Mucosa of descending colon (tissue), 3 donors: ENCODE results near the gene ZNF33A. TPM values are rescaled to one million over a fixed set of nuclear protein-coding genes. Genes with fewer than 3 reads are reported as not detected.
A peak's percentile ranks its signal among the peaks of the same experiment; 100 is the strongest.
"Not testable (repeated sequence)": the region's sequence is repeated elsewhere in the genome, so short reads cannot be mapped to it uniquely, and the experiment has no call there.

Experiments
- ATAC-seq: fragments of 200-7000 bp; cut with Tn5 transposase; one replicate; pipeline ENCODE4 v1.9.1; 2020; ENCODE audit warnings: mild to moderate bottlenecking, moderate library complexity
- DNase-seq, 3 donors: peaks; one replicate each; pipeline ENCODE4 v3.0.0-alpha.2; 2020
- H3K36me3 ChIP-seq: fragments of 200-600 bp; one replicate; pipeline ENCODE4 v1.8.0; 2021; ENCODE audit warnings: low read depth, mild to moderate bottlenecking
- H3K4me1 ChIP-seq: fragments of 200-600 bp; one replicate; pipeline ENCODE4 v1.8.0; 2021; ENCODE audit warnings: low read depth, mild to moderate bottlenecking
- H3K4me3 ChIP-seq: fragments of 200-600 bp; one replicate; pipeline ENCODE4 v1.8.0; 2021; ENCODE audit warnings: mild to moderate bottlenecking
- H3K9me3 ChIP-seq: fragments of 200-600 bp; one replicate; pipeline ENCODE4 v1.8.0; 2021; ENCODE audit warnings: mild to moderate bottlenecking
- intact Hi-C, 2 donors: fragments of 100-400 bp; cut with DNase I in 1 of 2; cut with micrococcal nuclease in 1 of 2; formaldehyde crosslinking; loops; one replicate each; pipeline versions ENCODE4 v1.11.0 to v1.11.1; 2022; cut with DNase I, micrococcal nuclease
- total RNA-seq, 3 donors: library from RNA; stranded (reverse); fragmentation: NEBNext Ultra II Directional in 2 of 3; extraction: Animal tissue kit (Norgen Biotek cat#: 25700) in 2 of 3; gene quantifications; one replicate each; pipeline versions ENCODE4 v1.2.1 to v1.2.4, GENCODE V29; 2021 to 2023
- TF ChIP-seq, protein P1 (sequence below): fragments of 200-600 bp; IDR thresholded peaks from one replicate; pipeline ENCODE4 v1.8.0; 2022; ENCODE audit warnings: antibody characterized with exemption, mild to moderate bottlenecking
- donor health status: DM: no; HTN: no; CAD: no; lungs with moderate emphysema.
- donor health status: DM: no; HTN: no; CAD: no.
- donor health status: DM: no; HTN: yes; CAD: no.

ZNF33A gene
- total RNA-seq, 3 donors from 2014 or later, result 29.2 to 43.3 (median 36.5) TPM

DNA sequence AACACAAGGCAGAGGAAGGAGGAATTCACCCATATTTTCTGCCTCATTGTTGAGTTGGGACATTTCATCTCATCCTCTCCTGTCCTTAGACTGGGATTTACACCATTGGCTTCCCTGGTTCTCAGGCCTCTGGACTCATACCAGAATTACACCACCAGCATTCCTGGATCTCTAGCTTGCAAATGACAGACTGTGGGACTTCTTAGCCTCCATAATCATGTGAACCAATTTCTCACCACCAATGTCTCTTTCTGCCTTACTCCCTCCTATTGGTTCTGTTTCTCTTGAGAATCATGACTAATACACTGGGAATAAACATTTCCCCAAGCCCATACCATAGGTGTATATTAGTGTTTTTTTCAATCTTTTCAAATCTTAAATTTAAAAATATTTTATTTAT is 2.9 kb upstream of the ZNF33A start:
- intact Hi-C loops, result no loop called here
- DNase-seq (no peak), ATAC-seq (no peak)
- TF ChIP-seq, protein P1, sequence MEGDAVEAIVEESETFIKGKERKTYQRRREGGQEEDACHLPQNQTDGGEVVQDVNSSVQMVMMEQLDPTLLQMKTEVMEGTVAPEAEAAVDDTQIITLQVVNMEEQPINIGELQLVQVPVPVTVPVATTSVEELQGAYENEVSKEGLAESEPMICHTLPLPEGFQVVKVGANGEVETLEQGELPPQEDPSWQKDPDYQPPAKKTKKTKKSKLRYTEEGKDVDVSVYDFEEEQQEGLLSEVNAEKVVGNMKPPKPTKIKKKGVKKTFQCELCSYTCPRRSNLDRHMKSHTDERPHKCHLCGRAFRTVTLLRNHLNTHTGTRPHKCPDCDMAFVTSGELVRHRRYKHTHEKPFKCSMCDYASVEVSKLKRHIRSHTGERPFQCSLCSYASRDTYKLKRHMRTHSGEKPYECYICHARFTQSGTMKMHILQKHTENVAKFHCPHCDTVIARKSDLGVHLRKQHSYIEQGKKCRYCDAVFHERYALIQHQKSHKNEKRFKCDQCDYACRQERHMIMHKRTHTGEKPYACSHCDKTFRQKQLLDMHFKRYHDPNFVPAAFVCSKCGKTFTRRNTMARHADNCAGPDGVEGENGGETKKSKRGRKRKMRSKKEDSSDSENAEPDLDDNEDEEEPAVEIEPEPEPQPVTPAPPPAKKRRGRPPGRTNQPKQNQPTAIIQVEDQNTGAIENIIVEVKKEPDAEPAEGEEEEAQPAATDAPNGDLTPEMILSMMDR, result no peak
- H3K9me3 ChIP-seq, result no peaks in the 10 kb centered on the region
- no peaks in the 10 kb centered on the region for H3K36me3 ChIP-seq
- no peak overlapping the region for H3K4me3 ChIP-seq
- H3K4me1 ChIP-seq, result peaks cover 9% of the 10 kb centered on the region

DNA sequence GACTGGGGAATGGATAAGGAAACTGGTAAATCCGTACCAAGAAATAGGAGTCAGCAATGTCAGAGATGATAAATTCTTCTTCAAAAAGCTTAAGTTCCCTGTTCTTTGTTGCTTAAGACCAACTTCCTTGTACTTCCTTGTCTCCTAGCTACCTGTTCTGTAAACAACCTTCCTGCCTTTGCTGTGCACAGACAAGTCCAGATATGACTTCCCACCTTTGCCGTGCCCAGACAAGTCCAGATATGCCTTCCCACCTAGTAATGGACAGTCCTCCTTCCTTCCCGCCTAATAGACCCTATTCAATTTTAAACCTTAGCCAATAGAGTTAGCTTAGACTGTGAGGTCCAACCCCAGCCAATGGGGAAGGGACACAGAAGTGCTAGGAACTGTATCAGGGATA is 2.5 kb upstream of the ZNF33A start:
- DNase-seq (no peak), ATAC-seq (no peak)
- no peaks in the 10 kb centered on the region for H3K36me3 ChIP-seq
- TF ChIP-seq, protein P1, result no peak
- intact Hi-C loops, result no loop called here
- no peaks in the 10 kb centered on the region for H3K9me3 ChIP-seq
- H3K4me3 ChIP-seq, result no peak overlapping the region
- peaks cover 9% of the 10 kb centered on the region for H3K4me1 ChIP-seq

DNA sequence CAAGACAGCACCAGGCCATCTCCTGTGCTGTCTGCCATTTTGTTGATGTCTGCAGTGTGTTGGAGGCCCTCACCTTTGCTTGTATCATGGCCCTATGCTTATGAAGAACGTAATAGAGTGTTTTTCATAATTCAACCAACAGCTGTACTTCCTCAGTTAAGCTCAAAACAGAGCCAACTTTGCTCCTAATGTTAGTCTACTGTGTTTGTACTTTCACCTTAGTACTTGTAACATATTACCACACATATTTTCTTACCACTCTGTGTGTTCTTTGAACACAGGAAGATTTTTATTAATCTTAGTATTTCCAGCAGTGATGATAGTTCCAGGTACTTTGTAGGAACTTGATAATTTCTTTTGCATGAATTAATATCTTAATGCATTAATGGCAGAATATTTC is 5.9 kb downstream of the ZNF33A start:
- Histone ChIP-seq H3K9me3 (no peaks in the 10 kb centered on the region), H3K4me3 (no peak overlapping the region), H3K4me1 (peaks cover 3% of the 10 kb centered on the region), H3K36me3 (peaks cover 13% of the 10 kb centered on the region)
- intact Hi-C loops, result no loop called here
- no peak for DNase-seq
- no peak for ATAC-seq
- TF ChIP-seq, protein P1, result no peak

DNA sequence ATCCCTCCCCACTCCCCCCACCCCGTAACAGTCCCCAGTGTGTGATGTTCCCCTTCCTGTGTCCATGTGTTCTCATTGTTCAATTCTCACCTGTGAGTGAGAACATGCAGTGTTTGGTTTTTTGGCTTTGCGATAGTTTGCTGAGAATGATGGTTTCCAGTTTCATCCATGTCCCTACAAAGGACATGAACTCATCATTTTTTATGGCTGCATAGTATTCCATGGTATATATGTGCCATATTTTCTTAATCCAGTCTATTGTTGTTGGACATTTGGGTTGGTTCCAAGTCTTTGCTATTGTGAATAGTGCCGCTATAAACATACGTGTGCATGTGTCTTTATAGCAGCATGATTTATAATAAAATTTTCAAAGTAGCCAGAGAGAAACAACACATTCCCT is 8.6 kb downstream of the ZNF33A start:
- DNase-seq, ATAC-seq, H3K9me3 ChIP-seq, H3K4me3 ChIP-seq, H3K4me1 ChIP-seq, intact Hi-C loops: not testable (repeated sequence)
- peaks cover 13% of the 10 kb centered on the region for H3K36me3 ChIP-seq

DNA sequence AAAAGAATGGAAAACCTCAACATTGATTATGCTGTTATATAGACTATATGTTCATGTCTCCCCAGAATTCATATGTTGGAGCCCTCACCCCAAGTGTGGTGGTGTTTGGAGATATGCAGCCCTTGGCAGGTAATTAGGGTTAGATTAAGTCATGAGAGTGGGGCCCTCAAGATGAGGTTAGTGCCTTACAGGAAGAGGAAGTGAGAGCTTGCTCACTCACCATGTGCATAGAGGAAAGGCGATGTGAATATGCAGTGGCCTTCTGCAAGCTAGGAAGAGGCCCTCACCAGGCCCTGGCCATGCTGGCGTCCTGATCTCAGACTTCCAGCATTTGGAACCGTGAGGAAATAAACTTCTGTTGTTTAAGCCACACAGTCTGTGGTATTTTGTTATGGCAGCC is 14.8 kb downstream of the ZNF33A start:
- TF ChIP-seq, protein P1, result no peak
- intact Hi-C loops, result no loop called here
- Histone ChIP-seq H3K36me3 (peaks cover 4% of the 10 kb centered on the region), H3K4me1 (no peaks in the 10 kb centered on the region), H3K9me3 (no peaks in the 10 kb centered on the region), H3K4me3 (no peak overlapping the region)
- DNase-seq (no peak), ATAC-seq (peak; percentile 32)

DNA sequence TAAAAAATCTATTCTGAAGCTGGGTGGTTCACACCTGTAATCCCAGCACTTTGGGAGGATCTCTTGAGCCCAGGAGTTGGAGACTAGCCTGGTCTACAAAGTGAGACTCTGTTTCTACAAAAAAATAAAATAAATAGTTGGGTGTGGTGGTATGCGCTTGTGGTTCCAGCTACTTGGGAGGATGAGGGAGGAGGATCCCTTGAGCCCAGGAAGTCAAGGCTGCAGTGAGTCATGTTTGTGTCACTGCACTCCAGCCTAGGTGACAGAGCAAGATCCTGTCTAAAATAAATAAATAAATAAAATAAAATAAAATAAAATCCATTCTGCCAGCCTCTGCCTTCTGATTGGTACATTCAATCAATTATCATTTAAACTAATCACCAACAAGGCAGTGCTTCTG is 17.5 kb downstream of the ZNF33A start:
- intact Hi-C loops, result no loop called here
- Histone ChIP-seq H3K4me1 (no peaks in the 10 kb centered on the region), H3K9me3 (no peaks in the 10 kb centered on the region), H3K4me3 (no peak overlapping the region), H3K36me3 (peaks cover 9% of the 10 kb centered on the region)
- no peak for DNase-seq
- no peak for ATAC-seq
- TF ChIP-seq, protein P1, result no peak
